MCF 10A (cell line): ENCODE results near the gene UBR1. TPM values are rescaled to one million over a fixed set of nuclear protein-coding genes. Genes with fewer than 3 reads are reported as not detected.

Source experiments
- Bru-seq: library from RNA; stranded (reverse); fragments of 400-500 nt; gene quantifications from one replicate; lab custom pipeline; 2021; lab: Mats Ljungman, UMichigan
- BruChase-seq, 2 experiments: library from RNA; stranded (reverse); fragments of 400-500 nt; gene quantifications; one replicate each; lab custom pipeline; 2021; lab: Mats Ljungman, UMichigan
- BruUV-seq: library from RNA; stranded (reverse); fragments of 400-500 nt; replicated peaks from 2 replicates; lab custom pipeline; 2021; lab: Mats Ljungman, UMichigan
- CTCF ChIA-PET: fragments of 300-600 bp; sonication (Branson Sonifier 250); formaldehyde crosslinking; extraction: SDS; loops from one replicate; lab custom pipeline; 2021; ENCODE audit warnings: antibody characterized with exemption, inconsistent platforms; lab: Yijun Ruan, JAX
- POLR2A ChIA-PET: fragments of 300-600, 350-650 bp; sonication (Branson Sonifier 250); formaldehyde crosslinking; extraction: SDS; loops from one replicate; lab custom pipeline; 2020; ENCODE audit warnings: antibody characterized with exemption, inconsistent platforms; lab: Yijun Ruan, JAX
- DNase-seq: peaks from one replicate; pipeline ENCODE4 v3.0.0-alpha.2; 2018; ENCODE audit not compliant: unreplicated experiment
- H3K27ac Mint-ChIP-seq: one replicate; pipeline ENCODE4 v1.8.0; 2022; ENCODE audit warnings: mild to moderate bottlenecking, low read depth, mixed read lengths; ENCODE audit not compliant: unreplicated experiment
- H3K27me3 Mint-ChIP-seq: one replicate; pipeline ENCODE4 v1.8.0; 2022; ENCODE audit warnings: mixed read lengths; ENCODE audit not compliant: insufficient read depth, unreplicated experiment
- H3K36me3 Mint-ChIP-seq: one replicate; pipeline ENCODE4 v1.8.0; 2022; ENCODE audit warnings: mild to moderate bottlenecking, moderate library complexity, mixed read lengths; ENCODE audit not compliant: insufficient read depth, unreplicated experiment
- H3K4me1 Mint-ChIP-seq: one replicate; pipeline ENCODE4 v1.8.0; 2022; ENCODE audit warnings: mixed read lengths; ENCODE audit not compliant: insufficient read depth, unreplicated experiment
- H3K4me3 Mint-ChIP-seq: one replicate; pipeline ENCODE4 v1.8.0; 2022; ENCODE audit warnings: mild to moderate bottlenecking, moderate library complexity, mixed read lengths; ENCODE audit not compliant: unreplicated experiment
- H3K9me3 Mint-ChIP-seq: one replicate; pipeline ENCODE4 v1.8.0; 2022; ENCODE audit warnings: mixed read lengths; ENCODE audit not compliant: unreplicated experiment
- CTCF ChIP-seq: fragments of 200-600 bp; IDR thresholded peaks from one replicate; pipeline ENCODE4 v1.8.0; 2022; ENCODE audit warnings: antibody characterized with exemption, mild to moderate bottlenecking; ENCODE audit not compliant: unreplicated experiment
- intact Hi-C: fragments of 100-400 bp; cut with micrococcal nuclease; formaldehyde crosslinking; loops from 2 replicates; pipeline ENCODE4 v1.14.1; 2022
- long read RNA-seq: library from polyadenylated mRNA; stranded (forward); transcript quantifications from one replicate; pipeline ENCODE4 v2.0.0, GENCODE V29; 2022
- total RNA-seq: library from RNA; stranded (reverse); gene quantifications from 2 replicates; pipeline ENCODE4 v1.2.3, GENCODE V29; 2022

Gene UBR1
- 25.6 and 32.6 TPM in 2 replicates for total RNA-seq
- Bru-seq, nascent RNA: percentile 79 among the genes with signal in this experiment
- BruChase-seq, experiment 1, labeled RNA remaining after a 6-hour chase: percentile 80 among the genes with signal in this experiment
- percentile 78 among the genes with signal in this experiment for BruChase-seq, experiment 2, labeled RNA remaining after a 2-hour chase
- long read RNA-seq, full-length matches to known transcripts: 10 of 21 reads
- long read RNA-seq, partial matches to known transcripts: 4 of 21 reads
- long read RNA-seq, other reads (novel, unspliced or antisense): 7 of 21 reads

- POLR2A ChIA-PET: interaction anchor here (0.6 to 5.8 kb wide), 22 partner anchors 12 to 694 kb away, joined by 3 to 58 read pairs (median 3); partner anchors contain the start of genes HYPK, SERINC4, STARD9 and TMEM62
- peak; percentile 87 for DNase-seq
- TF ChIP-seq CTCF: no peak
- Mint-ChIP-seq H3K4me3 (peak within 1 kb of the TSS; percentile 82), H3K9me3 (no peaks in the 10 kb centered on the region), H3K27ac (peak within 1 kb of the TSS; percentile 97), H3K27me3 (no peaks in the 10 kb centered on the region), H3K4me1 (peaks cover 37% of the 10 kb centered on the region), H3K36me3 (peaks cover 18% of the 10 kb centered on the region)
- intact Hi-C loops: loop anchor here (2.0 kb wide), 1 partner anchor 81 kb away; no protein-coding TSS in a partner anchor
- BruUV-seq: no TSS peak
- CTCF ChIA-PET: interaction anchor here (0.7 to 1.4 kb wide), 4 partner anchors 11 to 1045 kb away, joined by 3 to 5 read pairs (median 4); no protein-coding TSS in a partner anchor
These were observed at the start of gene UBR1 for GRCh38 chr15:43105778-43106485. TSS of gene UBR1 (minus strand) at chr15:43106038. CDS start at chr15:43106022, 16 bp downstream.

- BruUV-seq: no TSS peak
- H3K4me1 Mint-ChIP-seq: no peaks in the 10 kb centered on the region
- no peaks in the 10 kb centered on the region for H3K9me3 Mint-ChIP-seq
- DNase-seq: no peak
- peaks cover 40% of the 10 kb centered on the region for H3K36me3 Mint-ChIP-seq
- POLR2A ChIA-PET: interaction anchor here (0.9 kb wide), 1 partner anchor 19 kb away, joined by 3 read pairs; no protein-coding TSS in a partner anchor
- intact Hi-C loops: no loop called here
- no peaks in the 10 kb centered on the region for H3K27me3 Mint-ChIP-seq
- H3K4me3 Mint-ChIP-seq: no peak overlapping the region
- CTCF ChIA-PET: no interaction called here
- TF ChIP-seq CTCF: no peak
- H3K27ac Mint-ChIP-seq: no peak overlapping the region
These were observed 47.4 kb upstream of the UBR1 start for GRCh38 chr15:43153269-43153668.

- Mint-ChIP-seq H3K27ac (peak overlapping the region; percentile 46), H3K36me3 (peaks cover 35% of the 10 kb centered on the region), H3K4me3 (no peak overlapping the region), H3K9me3 (no peaks in the 10 kb centered on the region), H3K27me3 (no peaks in the 10 kb centered on the region), H3K4me1 (no peaks in the 10 kb centered on the region)
- intact Hi-C loops: no loop called here
- TF ChIP-seq CTCF: no peak
- DNase-seq: no peak
- POLR2A ChIA-PET: interaction anchor here (0.6 to 1.4 kb wide), 5 partner anchors 17 to 1436 kb away, joined by 3 to 8 read pairs (median 3); no protein-coding TSS in a partner anchor
- CTCF ChIA-PET: interaction anchor here (0.7 kb wide), 1 partner anchor 11 kb away, joined by 6 read pairs; no protein-coding TSS in a partner anchor
- BruUV-seq: no TSS peak
These were observed 45.9 kb upstream of the UBR1 start for GRCh38 chr15:43151688-43152087.
